Ovary (tissue), 9 donors: ENCODE measurements around the gene WDR38. TPM values are rescaled to one million over a fixed set of nuclear protein-coding genes. Genes with fewer than 3 reads are reported as not detected.

Experiments used
- DNase-seq, 5 donors: peaks; one replicate each; pipeline ENCODE4 v3.0.0-alpha.2; 2019 to 2020
- H3K27ac ChIP-seq, 2 donors: fragments of 200-600 bp; one replicate each; pipeline versions ENCODE4 v1.5.1 to v1.8.0; 2019 to 2022
- H3K27me3 ChIP-seq: fragments of 200-600 bp; one replicate; pipeline ENCODE4 v1.8.0; 2022
- H3K36me3 ChIP-seq: fragments of 200-600 bp; sonication (generic); one replicate; pipeline ENCODE4 v1.5.1; 2019
- H3K4me1 ChIP-seq: one replicate; pipeline ENCODE4 v1.8.1; 2013; ENCODE audit warnings: mild to moderate bottlenecking, moderate library complexity; ENCODE audit not compliant: insufficient read depth
- H3K4me3 ChIP-seq: fragments of 200-600 bp; sonication (generic); one replicate; pipeline ENCODE4 v1.5.1; 2017
- H3K9me3 ChIP-seq, 2 donors: fragments of 200-600 bp in 1 of 2; sonication (generic) in 1 of 2; one replicate each; pipeline versions ENCODE4 v1.5.1 to v1.8.1; 2013 to 2019; ENCODE audit warnings: mild to moderate bottlenecking in 1 of 2, moderate library complexity in 1 of 2
- CTCF ChIP-seq, 3 donors: fragments of 450-650 bp in 2 of 3; fragments of 200-600 bp in 1 of 3; IDR thresholded peaks; one replicate each; pipeline versions ENCODE4 v1.5.1 to v1.8.0; 2016 to 2022; ENCODE audit warnings: antibody characterized with exemption in 3 of 3, mild to moderate bottlenecking in 1 of 3
- EP300 ChIP-seq: sonication (generic); formaldehyde crosslinking; IDR thresholded peaks from one replicate; pipeline ENCODE4 v1.6.1; 2017; ENCODE audit warnings: antibody characterized with exemption
- POLR2A ChIP-seq: fragments of 450-650 bp; IDR thresholded peaks from one replicate; pipeline ENCODE4 v1.6.1; 2017; ENCODE audit warnings: antibody characterized with exemption, mild to moderate bottlenecking, moderate library complexity
- WGBS, 3 donors: extraction: QIAGEN DNeasy Blood & Tissue Kit in 1 of 3; methylation state at CpG; one replicate each; pipeline versions ENCODE4 v1.1.5 to v1.1.7; 2013 to 2017; 5-methylcytosine and 5-hydroxymethylcytosine counted together
- intact Hi-C, 4 donors: fragments of 100-400 bp; cut with DNase I; formaldehyde crosslinking; loops; one replicate each; pipeline versions ENCODE4 v1.11.0 to v1.15.1; 2022 to 2023
- polyA plus RNA-seq, 2 donors: library from polyadenylated mRNA; stranded (reverse); fragments of 200-250 nt in 1 of 2; fragments of 350-450 nt in 1 of 2; fragmentation: Illumina TruSeq in 1 of 2; extraction: RNeasy Lipid Tissue Mini Kit (QIAGEN cat#74804) in 1 of 2; gene quantifications; one replicate each; pipeline ENCODE4 v1.2.3, GENCODE V29; 2013 to 2014
- small RNA-seq: library from RNA; depleted of rRNA; stranded (forward); fragments of <200 nt; gene quantifications from one replicate; pipeline ENCODE3, GENCODE V24; 2016
- total RNA-seq, 7 donors: library from RNA; depleted of rRNA in 2 of 7; stranded (reverse); fragments of >200 nt in 2 of 7; fragmentation: NEBNext Ultra II Directional in 3 of 7; extraction: Animal tissue kit (Norgen Biotek cat#: 25700) in 3 of 7; gene quantifications; one replicate each; pipeline versions ENCODE4 v1.1.0 to v1.2.4, GENCODE V29; 2016 to 2023
- donor health status: DM: no; HTN: no; CAD: no; lungs with moderate emphysema.
- donor health status: DM: no; HTN: no; CAD: no.
- donor health status: Bipolar disorder and iron deficiency.
- donor health status: DM: yes; HTN: yes; CAD: no.
- donor health status: DM: no; HTN: no; CAD: no.
- donor health status: DM: yes; HTN: yes; CAD: no.

WDR38 gene
- total and polyA plus RNA-seq, 9 donors, result 0.94 to 22.5 (median 1.4) TPM; not detected in 5

GRCh38 chr9:124899845-124900244 lies 46.6 kb downstream of the WDR38 start:
- TF ChIP-seq POLR2A, result no peak
- no peak for TF ChIP-seq CTCF (IDR thresholded peaks at IDR 0.05)
- TF ChIP-seq EP300, result no peak

GRCh38 chr9:124906966-124907365 lies 53.7 kb downstream of the WDR38 start:
- H3K36me3 ChIP-seq, result no peaks in the 10 kb centered on the region
- H3K27ac ChIP-seq, result no peak overlapping the region
- WGBS, 3 donors, result 79 to 87% (median 87%) methylated on average over 1 of the region's 1 CpG
- no peaks in the 10 kb centered on the region for H3K27me3 ChIP-seq
- H3K4me3 ChIP-seq, result no peak overlapping the region
- no peak for TF ChIP-seq CTCF (IDR thresholded peaks at IDR 0.05)
- no peak for TF ChIP-seq EP300
- no peak for TF ChIP-seq POLR2A
- H3K9me3 ChIP-seq, result no peaks in the 10 kb centered on the region
- DNase-seq, result no peak
- intact Hi-C loops, result no loop called here
- no peaks in the 10 kb centered on the region for H3K4me1 ChIP-seq

More at GRCh38 chr9:124899845-124900244, 46.6 kb downstream of the WDR38 start:
- no peaks in the 10 kb centered on the region for H3K4me1 ChIP-seq
- 92 to 94% (median 94%) methylated on average over 9 of the region's 9 CpGs for WGBS, 3 donors
- no peak overlapping the region for H3K27ac ChIP-seq
- H3K4me3 ChIP-seq, result no peak overlapping the region
- no peaks in the 10 kb centered on the region for H3K36me3 ChIP-seq
- H3K27me3 ChIP-seq, result no peaks in the 10 kb centered on the region
- intact Hi-C loops, result no loop called here
- no peaks in the 10 kb centered on the region for H3K9me3 ChIP-seq
- DNase-seq, result peak in 1 of 5 donors; percentile 8

Small RNA genes lying within 50 kb of the gene (small RNA-seq; reads per million reads assigned to genes)
- gene RNU4-82P, result not detected

Other genes starting within 250 kb of the WDR38 start
- gene NR6A1, start 82.1 kb upstream of the WDR38 start, total RNA-seq, result 1 to 10 TPM in 3 of 7 donors, under 1 TPM in 4; 0.57 to 1.7 (median 1.00) TPM
- 1 to 10 TPM in 1 of 2 donors, under 1 TPM in 1; 0.29 to 1.5 TPM for gene NR6A1, start 82.1 kb upstream of the WDR38 start, polyA plus RNA-seq
- gene OLFML2A, start 76.3 kb upstream of the WDR38 start, total RNA-seq, result 10 to 100 TPM; 14.7 to 63.4 (median 52.8) TPM
- 10 to 100 TPM; 25.2 to 27.2 TPM for gene OLFML2A, start 76.3 kb upstream of the WDR38 start, polyA plus RNA-seq
- gene RPL35, start 8.5 kb downstream of the WDR38 start, total RNA-seq, result 1,000 to 10,000 TPM; 1,648 to 7,796 (median 2,205) TPM
- 1,000 to 10,000 TPM in 1 of 2 donors, 100 to 1,000 TPM in 1; 752 to 6,017 TPM for gene RPL35, start 8.5 kb downstream of the WDR38 start, polyA plus RNA-seq
- 10 to 100 TPM in 6 of 7 donors, 1 to 10 TPM in 1; 8.5 to 22.0 (median 16.6) TPM for gene ARPC5L, start 8.7 kb downstream of the WDR38 start, total RNA-seq
- gene ARPC5L, start 8.7 kb downstream of the WDR38 start, polyA plus RNA-seq, result 10 to 100 TPM; 15.1 to 27.0 TPM
- gene GOLGA1, start 87.6 kb downstream of the WDR38 start, total RNA-seq, result 10 to 100 TPM in 6 of 7 donors, 1 to 10 TPM in 1; 8.8 to 26.8 (median 19.2) TPM
- gene GOLGA1, start 87.6 kb downstream of the WDR38 start, polyA plus RNA-seq, result 10 to 100 TPM in 1 of 2 donors, 1 to 10 TPM in 1; 7.6 to 15.4 TPM